Measurements from ENCODE around the gene CELF2.

The CELF2 gene

GRCh38 chr10:11037991-11038390, 20.3 kb downstream of the CELF2 start:
- Histone ChIP-seq H3K9me2 (replicated peaks; ENCODE audit: insufficient read depth, low read length) (no peaks in the 10 kb centered on the region), H2AFZ (ENCODE audit: low read depth, low read length, severe bottlenecking) (no peak overlapping the region), H3K79me2 (ENCODE audit: insufficient read depth, low read length) (no peaks in the 10 kb centered on the region), H3K36me3 (ENCODE audit: low read length) (no peaks in the 10 kb centered on the region), H3K4me3 (ENCODE audit: insufficient read depth, low read length, poor library complexity, severe bottlenecking) (no peak overlapping the region), H3K27ac (ENCODE audit: low read depth, low read length) (no peak overlapping the region), H4K20me1 (ENCODE audit: low read depth, low read length) (no peaks in the 10 kb centered on the region), H3K27me3 (ENCODE audit: low read length) (no peaks in the 10 kb centered on the region), H3K9me3 (ENCODE audit: insufficient read depth, low read length) (no peaks in the 10 kb centered on the region), H3F3A (ENCODE audit: insufficient read depth) (no peaks in the 10 kb centered on the region), H3K4me2 (ENCODE audit: low read depth, low read length, poor library complexity, severe bottlenecking) (no peak overlapping the region), H3K9ac (ENCODE audit: low read length) (no peak overlapping the region)
- no peak for TF ChIP-seq CTCF (IDR thresholded peaks at IDR 0.05; ENCODE audit: insufficient read depth, low read length, poor library complexity, severe bottlenecking)
- no peak for TF ChIP-seq EZH2phosphoT487 (conservative IDR thresholded peaks at IDR 0.05; ENCODE audit: low read length)

- Histone ChIP-seq H4K20me1 (ENCODE audit: low read depth, low read length) (no peaks in the 10 kb centered on the region), H3K9me3 (ENCODE audit: insufficient read depth, low read length) (no peaks in the 10 kb centered on the region), H3K36me3 (ENCODE audit: low read length) (no peaks in the 10 kb centered on the region), H3K27me3 (ENCODE audit: low read length) (no peaks in the 10 kb centered on the region), H3K9me2 (replicated peaks; ENCODE audit: insufficient read depth, low read length) (no peaks in the 10 kb centered on the region), H3K27ac (ENCODE audit: low read depth, low read length) (no peak overlapping the region), H3K9ac (ENCODE audit: low read length) (no peak overlapping the region), H3F3A (ENCODE audit: insufficient read depth) (no peaks in the 10 kb centered on the region), H3K79me2 (ENCODE audit: insufficient read depth, low read length) (no peaks in the 10 kb centered on the region), H2AFZ (ENCODE audit: low read depth, low read length, severe bottlenecking) (no peak overlapping the region), H3K4me3 (ENCODE audit: insufficient read depth, low read length, poor library complexity, severe bottlenecking) (no peak overlapping the region), H3K4me2 (ENCODE audit: low read depth, low read length, poor library complexity, severe bottlenecking) (no peak overlapping the region)
- TF ChIP-seq EZH2phosphoT487 (conservative IDR thresholded peaks at IDR 0.05; ENCODE audit: low read length), result no peak
Observed at GRCh38 chr10:11042357-11042756, 24.7 kb downstream of the CELF2 start.

GRCh38 chr10:11043039-11043438, 25.4 kb downstream of the CELF2 start:
- no peak for TF ChIP-seq EZH2phosphoT487 (conservative IDR thresholded peaks at IDR 0.05; ENCODE audit: low read length)
- no peak for TF ChIP-seq CTCF (IDR thresholded peaks at IDR 0.05; ENCODE audit: insufficient read depth, low read length, poor library complexity, severe bottlenecking)
- H3F3A ChIP-seq (ENCODE audit: insufficient read depth), result no peaks in the 10 kb centered on the region
- no peak overlapping the region for H3K4me3 ChIP-seq (ENCODE audit: insufficient read depth, low read length, poor library complexity, severe bottlenecking)

GRCh38 chr10:11043446-11044127, 25.9 kb downstream of the CELF2 start:
- Histone ChIP-seq H3K4me2 (ENCODE audit: low read depth, low read length, poor library complexity, severe bottlenecking) (no peak overlapping the region), H3K9me2 (replicated peaks; ENCODE audit: insufficient read depth, low read length) (no peaks in the 10 kb centered on the region), H3K9ac (ENCODE audit: low read length) (no peak overlapping the region), H3F3A (ENCODE audit: insufficient read depth) (no peaks in the 10 kb centered on the region), H3K36me3 (ENCODE audit: low read length) (no peaks in the 10 kb centered on the region), H3K4me3 (ENCODE audit: insufficient read depth, low read length, poor library complexity, severe bottlenecking) (no peak overlapping the region), H2AFZ (ENCODE audit: low read depth, low read length, severe bottlenecking) (no peak overlapping the region), H4K20me1 (ENCODE audit: low read depth, low read length) (no peaks in the 10 kb centered on the region), H3K27ac (ENCODE audit: low read depth, low read length) (no peak overlapping the region), H3K79me2 (ENCODE audit: insufficient read depth, low read length) (no peaks in the 10 kb centered on the region), H3K9me3 (ENCODE audit: insufficient read depth, low read length) (no peaks in the 10 kb centered on the region), H3K27me3 (ENCODE audit: low read length) (no peaks in the 10 kb centered on the region)
- TF ChIP-seq EZH2phosphoT487 (conservative IDR thresholded peaks at IDR 0.05; ENCODE audit: low read length) (no peak), CTCF (IDR thresholded peaks at IDR 0.05; ENCODE audit: insufficient read depth, low read length, poor library complexity, severe bottlenecking) (no peak)

More at GRCh38 chr10:11043039-11043438, 25.4 kb downstream of the CELF2 start:
- H3K4me2 ChIP-seq (ENCODE audit: low read depth, low read length, poor library complexity, severe bottlenecking), result no peak overlapping the region
- H2AFZ ChIP-seq (ENCODE audit: low read depth, low read length, severe bottlenecking), result no peak overlapping the region
- no peak overlapping the region for H3K27ac ChIP-seq (ENCODE audit: low read depth, low read length)
- H3K9me3 ChIP-seq (ENCODE audit: insufficient read depth, low read length), result no peaks in the 10 kb centered on the region
- H3K9ac ChIP-seq (ENCODE audit: low read length), result no peak overlapping the region
- no peaks in the 10 kb centered on the region for H3K36me3 ChIP-seq (ENCODE audit: low read length)
- H3K9me2 ChIP-seq (replicated peaks; ENCODE audit: insufficient read depth, low read length), result no peaks in the 10 kb centered on the region
- H3K79me2 ChIP-seq (ENCODE audit: insufficient read depth, low read length), result no peaks in the 10 kb centered on the region
- no peaks in the 10 kb centered on the region for H3K27me3 ChIP-seq (ENCODE audit: low read length)
- H4K20me1 ChIP-seq (ENCODE audit: low read depth, low read length), result no peaks in the 10 kb centered on the region

Data from SU-DHL-6 (cell line).